Activated T-helper 2 cell treated with anti-CD3 and anti-CD28 coated beads, Interferon-gamma antibody, Interleukin-2, Interleukin-4, amounts not matched to agents 10 μg/mL and 5 μg/mL and 100 μg/mL, durations not matched to agents 14 hours and 24 hours and 36 hours (primary cell): Measurements from ENCODE around the gene MSLN. TPM values are rescaled to one million over a fixed set of nuclear protein-coding genes. Genes with fewer than 3 reads are reported as not detected.
A peak's percentile ranks its signal among the peaks of the same experiment; 100 is the strongest.

Source experiments
- DNase-seq: peaks from one replicate; pipeline ENCODE4 v3.0.0; 2021; ENCODE audit warnings: low spot score
- H3K27ac Mint-ChIP-seq: one replicate; pipeline ENCODE4 v1.8.0; 2021; ENCODE audit warnings: mixed read lengths
- H3K27me3 Mint-ChIP-seq: one replicate; pipeline ENCODE4 v1.8.0; 2021; ENCODE audit warnings: low read depth, mixed read lengths
- H3K36me3 Mint-ChIP-seq: one replicate; pipeline ENCODE4 v1.8.0; 2021; ENCODE audit warnings: low read depth, mixed read lengths
- H3K4me1 Mint-ChIP-seq: one replicate; pipeline ENCODE4 v1.8.0; 2021; ENCODE audit warnings: low read depth, mixed read lengths
- H3K4me3 Mint-ChIP-seq: one replicate; pipeline ENCODE4 v1.8.0; 2021; ENCODE audit warnings: low read depth, mild to moderate bottlenecking, moderate library complexity, mixed read lengths
- H3K9me3 Mint-ChIP-seq: one replicate; pipeline ENCODE4 v1.8.0; 2021; ENCODE audit warnings: mixed read lengths
- intact Hi-C: fragments of 100-400 bp; cut with micrococcal nuclease; formaldehyde crosslinking; loops from one replicate; pipeline ENCODE4 v1.15.1; 2023
- total RNA-seq: library from RNA; stranded (reverse); gene quantifications from 2 replicates; pipeline ENCODE4 v1.2.3, GENCODE V29; 2022

The MSLN gene
- total RNA-seq, 1 donor from 2014 or later, result not detected

DNA sequence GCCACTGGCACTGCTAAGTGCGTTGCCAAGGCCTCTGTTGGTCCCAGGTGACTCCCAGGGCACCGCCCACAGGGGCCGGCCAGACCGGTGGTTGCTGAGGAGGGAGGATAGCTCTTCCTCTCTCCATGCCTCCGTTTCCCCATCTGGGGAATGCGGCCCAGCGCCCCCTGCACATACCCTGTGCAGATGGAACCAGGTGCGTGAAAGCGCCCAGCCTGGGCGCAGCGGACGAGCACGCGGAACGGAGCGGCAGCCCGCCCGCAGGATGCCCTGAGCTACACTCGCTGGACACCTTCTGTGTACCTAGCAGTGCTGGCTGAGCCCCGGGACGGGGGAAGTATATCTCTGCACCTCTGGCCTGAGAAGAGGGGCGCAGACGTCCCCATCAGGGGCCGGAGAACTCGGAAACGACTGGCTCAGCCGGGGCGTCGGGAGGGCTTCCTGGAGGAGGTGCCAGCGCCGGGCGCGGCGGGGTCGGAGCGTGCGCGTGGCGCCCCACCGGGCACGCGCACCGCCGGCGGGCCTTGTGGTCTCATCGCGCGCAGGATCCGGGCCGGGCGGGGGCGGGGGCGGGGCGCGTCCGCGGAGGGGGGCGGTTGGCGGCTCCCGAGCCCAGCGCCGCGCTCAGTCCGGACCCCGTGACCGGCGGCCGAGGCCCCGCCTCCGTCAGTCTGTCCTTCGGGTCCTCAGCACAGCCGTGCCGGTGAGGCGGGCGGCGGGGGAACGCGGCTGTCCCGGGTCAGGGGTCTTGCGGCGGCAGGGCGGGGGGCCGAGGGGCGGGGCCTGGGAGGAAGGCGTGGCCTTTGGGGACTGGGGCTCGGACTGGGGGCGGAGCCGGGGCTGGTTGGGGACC lies 33.9 kb upstream of the MSLN start, which contains the start of the genes CCDC78 and HAGHL:
Gene CCDC78 (minus strand): TSS at position 6 of the 853 bp plus-strand sequence. CDS start 76 bp downstream, outside the sequence.
Gene HAGHL (plus strand): TSS at position 669 of the 853 bp plus-strand sequence. CDS start 404 bp downstream, outside the sequence.
- H3K4me3 Mint-ChIP-seq, result peak within 1 kb of the TSS; percentile 71
- no peaks in the 10 kb centered on the region for H3K36me3 Mint-ChIP-seq
- no peak within 1 kb of the TSS for H3K27ac Mint-ChIP-seq
- intact Hi-C loops, result no loop called here
- no peaks in the 10 kb centered on the region for H3K4me1 Mint-ChIP-seq
- H3K27me3 Mint-ChIP-seq, result no peaks in the 10 kb centered on the region
- DNase-seq, result peak; percentile 43
- no peaks in the 10 kb centered on the region for H3K9me3 Mint-ChIP-seq

GRCh38 chr16:727291-727977 lies 33.1 kb upstream of the MSLN start:
- no peaks in the 10 kb centered on the region for H3K9me3 Mint-ChIP-seq
- H3K27ac Mint-ChIP-seq, result no peak overlapping the region
- no peak for DNase-seq
- no peaks in the 10 kb centered on the region for H3K4me1 Mint-ChIP-seq
- no peaks in the 10 kb centered on the region for H3K36me3 Mint-ChIP-seq
- intact Hi-C loops, result no loop called here
- no peaks in the 10 kb centered on the region for H3K27me3 Mint-ChIP-seq
- peak overlapping the region; percentile 42 for H3K4me3 Mint-ChIP-seq

- no peak overlapping the region for H3K27ac Mint-ChIP-seq
- H3K4me1 Mint-ChIP-seq, result no peaks in the 10 kb centered on the region
- H3K27me3 Mint-ChIP-seq, result no peaks in the 10 kb centered on the region
- intact Hi-C loops, result no loop called here
- no peaks in the 10 kb centered on the region for H3K9me3 Mint-ChIP-seq
- DNase-seq, result peak; percentile 63
- H3K36me3 Mint-ChIP-seq, result peaks cover 6% of the 10 kb centered on the region
- H3K4me3 Mint-ChIP-seq, result no peak overlapping the region
These were observed 32.2 kb upstream of the MSLN start for GRCh38 chr16:728131-728889.

DNA sequence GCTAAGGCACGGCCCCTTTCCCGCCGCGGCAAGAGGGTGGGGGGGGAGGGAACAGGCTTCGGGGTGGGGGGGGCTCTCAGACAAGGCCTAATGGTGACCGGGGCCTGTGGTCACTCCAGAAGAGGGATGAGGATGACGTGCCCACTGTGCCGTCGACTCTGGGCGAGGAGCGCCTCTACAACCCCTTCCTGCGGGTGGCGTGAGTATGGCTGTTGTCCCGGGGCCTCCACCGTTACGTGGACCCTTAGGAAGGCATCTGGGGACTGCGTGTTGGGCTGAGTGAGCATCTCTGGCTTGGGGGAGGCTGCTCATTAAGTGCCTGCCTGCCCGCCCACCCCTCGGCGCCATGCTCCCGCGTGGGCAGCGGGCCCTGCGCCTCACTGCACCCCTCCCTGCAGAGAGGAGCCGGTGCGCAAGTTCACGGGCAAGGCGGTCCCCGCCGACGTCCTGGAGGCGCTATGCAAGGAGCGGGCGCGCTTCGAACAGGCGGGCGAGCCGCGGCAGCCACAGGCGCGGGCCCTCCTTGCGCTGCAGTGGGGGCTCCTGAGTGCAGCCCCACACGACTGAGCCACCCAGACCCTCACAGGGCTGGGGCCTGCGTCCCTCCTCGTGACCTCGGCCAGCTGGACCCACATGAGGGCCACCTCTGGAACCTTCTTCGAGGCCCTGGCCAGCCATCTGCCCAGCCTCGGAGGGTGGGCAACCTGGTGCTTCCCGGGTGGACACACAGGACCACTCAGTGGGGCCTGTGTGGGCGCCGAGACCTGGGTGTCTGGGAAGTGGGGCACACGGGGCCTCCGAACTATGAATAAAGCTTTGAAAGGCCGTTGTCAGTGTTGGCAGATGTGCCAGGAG lies 31.4 kb upstream of the MSLN start:
- H3K9me3 Mint-ChIP-seq, result no peaks in the 10 kb centered on the region
- intact Hi-C loops, result no loop called here

GRCh38 chr16:729768-730665 lies 30.5 kb upstream of the MSLN start:
- Mint-ChIP-seq H3K27ac (no peak overlapping the region), H3K4me1 (no peaks in the 10 kb centered on the region), H3K4me3 (no peak overlapping the region), H3K36me3 (peaks cover 10% of the 10 kb centered on the region), H3K9me3 (no peaks in the 10 kb centered on the region), H3K27me3 (no peaks in the 10 kb centered on the region)
- intact Hi-C loops, result no loop called here
- DNase-seq, result no peak

More for the DNA sequence above, 31.4 kb upstream of the MSLN start:
- H3K36me3 Mint-ChIP-seq, result peaks cover 6% of the 10 kb centered on the region
- no peak overlapping the region for H3K27ac Mint-ChIP-seq
- no peak overlapping the region for H3K4me3 Mint-ChIP-seq
- H3K27me3 Mint-ChIP-seq, result no peaks in the 10 kb centered on the region
- no peak for DNase-seq
- H3K4me1 Mint-ChIP-seq, result no peaks in the 10 kb centered on the region

- H3K36me3 Mint-ChIP-seq, result peaks cover 19% of the 10 kb centered on the region
- no peaks in the 10 kb centered on the region for H3K27me3 Mint-ChIP-seq
These were observed 29.6 kb upstream of the MSLN start for GRCh38 chr16:730666-731509.

DNA sequence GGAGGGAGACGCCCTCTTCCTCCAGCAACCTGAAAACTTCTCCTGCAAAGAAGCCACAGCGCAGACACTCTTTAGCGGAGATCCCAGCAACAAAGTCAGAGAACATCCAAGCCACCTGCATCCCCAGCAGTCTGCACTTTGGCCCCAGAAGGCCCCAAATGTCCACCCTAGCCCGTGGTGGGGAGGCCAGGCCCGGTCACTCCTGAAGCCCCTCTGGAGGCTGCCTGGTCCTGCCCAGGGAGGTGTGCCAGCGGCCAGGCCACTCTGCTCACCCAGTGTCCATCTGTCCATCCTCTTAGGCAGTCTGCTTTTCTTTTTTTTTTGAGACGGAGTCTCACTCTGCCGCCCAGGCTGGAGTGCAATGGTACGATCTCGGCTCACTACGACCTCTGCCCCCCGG lies 28.2 kb upstream of the MSLN start:
- H3K27me3 Mint-ChIP-seq, result no peaks in the 10 kb centered on the region
- intact Hi-C loops, result no loop called here
- H3K36me3 Mint-ChIP-seq, result peaks cover 26% of the 10 kb centered on the region
- peaks cover 11% of the 10 kb centered on the region for H3K4me1 Mint-ChIP-seq
- no peaks in the 10 kb centered on the region for H3K9me3 Mint-ChIP-seq
- no peak overlapping the region for H3K4me3 Mint-ChIP-seq
- DNase-seq, result no peak
- H3K27ac Mint-ChIP-seq, result no peak overlapping the region

More at GRCh38 chr16:730666-731509, 29.6 kb upstream of the MSLN start:
- Mint-ChIP-seq H3K4me3 (no peak overlapping the region), H3K27ac (no peak overlapping the region), H3K4me1 (peaks cover 6% of the 10 kb centered on the region), H3K9me3 (no peaks in the 10 kb centered on the region)
- intact Hi-C loops, result no loop called here
- DNase-seq, result no peak

DNA sequence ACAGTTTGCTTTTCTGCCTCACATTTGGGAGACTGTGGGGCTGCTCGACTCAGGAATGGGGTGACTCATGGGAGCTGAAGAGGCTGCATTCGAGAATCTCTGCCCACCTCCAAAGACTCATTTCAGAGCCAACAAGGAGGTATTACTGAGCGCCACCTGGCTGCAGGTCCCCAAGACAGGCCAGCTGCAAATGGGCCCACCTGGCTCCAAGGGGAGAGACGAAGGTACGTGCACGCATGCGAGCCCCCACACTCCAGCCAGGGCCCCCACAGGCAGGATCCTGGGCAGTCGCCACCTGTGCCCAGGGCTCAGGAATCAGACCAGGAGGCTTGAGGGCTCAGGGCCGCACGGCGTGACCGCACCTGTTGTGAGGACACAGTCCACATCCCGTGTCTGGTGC lies 27.6 kb upstream of the MSLN start:
- H3K36me3 Mint-ChIP-seq, result peaks cover 29% of the 10 kb centered on the region
- H3K27me3 Mint-ChIP-seq, result no peaks in the 10 kb centered on the region
- H3K4me3 Mint-ChIP-seq, result no peak overlapping the region
- no peak for DNase-seq
- intact Hi-C loops, result no loop called here
- no peak overlapping the region for H3K27ac Mint-ChIP-seq
- H3K9me3 Mint-ChIP-seq, result no peaks in the 10 kb centered on the region
- peaks cover 14% of the 10 kb centered on the region for H3K4me1 Mint-ChIP-seq

- H3K4me1 Mint-ChIP-seq, result peaks cover 15% of the 10 kb centered on the region
- H3K27ac Mint-ChIP-seq, result no peak overlapping the region
- no peaks in the 10 kb centered on the region for H3K27me3 Mint-ChIP-seq
- no peaks in the 10 kb centered on the region for H3K9me3 Mint-ChIP-seq
- peaks cover 32% of the 10 kb centered on the region for H3K36me3 Mint-ChIP-seq
- no peak overlapping the region for H3K4me3 Mint-ChIP-seq
- intact Hi-C loops, result no loop called here
- no peak for DNase-seq
These were observed 26.9 kb upstream of the MSLN start for GRCh38 chr16:733382-734207.

DNA sequence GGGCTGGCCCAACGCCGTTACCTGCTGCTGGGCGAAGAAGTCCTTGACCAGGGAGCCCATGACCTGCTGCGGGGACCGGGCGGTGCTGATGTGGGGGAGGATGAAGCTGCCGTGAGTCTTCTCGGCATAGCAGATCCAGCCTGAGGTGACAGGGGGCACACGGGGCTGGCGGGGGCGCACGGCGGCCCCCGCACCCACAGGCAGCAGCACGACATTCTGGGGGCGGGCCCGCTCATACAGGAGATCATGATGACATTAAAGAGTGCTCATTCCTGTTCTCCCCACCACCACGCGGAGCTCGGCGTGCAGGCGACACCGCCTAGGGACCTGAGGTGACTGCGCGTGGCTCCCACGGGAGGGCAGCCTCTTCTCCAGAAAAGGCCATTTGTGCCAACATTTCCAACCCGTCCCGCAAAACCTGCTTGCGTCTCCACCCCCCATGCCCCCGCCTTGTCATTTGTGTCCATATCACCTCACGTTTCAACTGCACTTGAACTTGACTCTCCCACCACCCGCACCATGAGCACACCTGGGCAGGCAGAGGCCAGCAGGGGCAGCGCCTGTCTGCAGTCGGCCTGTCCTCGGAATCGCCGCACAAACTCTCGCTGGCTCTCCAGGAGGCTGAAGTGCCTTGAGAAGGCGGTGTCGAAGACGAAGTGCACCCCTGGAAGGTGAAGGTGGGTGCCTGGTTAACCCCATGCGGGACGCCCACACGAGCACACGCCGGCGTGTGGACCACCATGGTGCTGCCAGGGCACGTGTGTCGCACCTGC lies 26.1 kb upstream of the MSLN start:
- Mint-ChIP-seq H3K27ac (no peak overlapping the region), H3K4me3 (no peak overlapping the region), H3K27me3 (no peaks in the 10 kb centered on the region), H3K36me3 (peaks cover 35% of the 10 kb centered on the region), H3K4me1 (peaks cover 15% of the 10 kb centered on the region), H3K9me3 (no peaks in the 10 kb centered on the region)
- DNase-seq, result no peak
- intact Hi-C loops, result no loop called here
